Measurements from ENCODE around the gene ZNF436. TPM values are rescaled to one million over a fixed set of nuclear protein-coding genes. Genes with fewer than 3 reads are reported as not detected.
"Not testable (repeated sequence)": the region's sequence is repeated elsewhere in the genome, so short reads cannot be mapped to it uniquely, and the experiment has no call there.

The ZNF436 gene
- polyA plus RNA-seq, 1 donor (not counting 4 experiments of a cell fraction or from before 2014, with no cell fraction given): 12.6 TPM

DNA sequence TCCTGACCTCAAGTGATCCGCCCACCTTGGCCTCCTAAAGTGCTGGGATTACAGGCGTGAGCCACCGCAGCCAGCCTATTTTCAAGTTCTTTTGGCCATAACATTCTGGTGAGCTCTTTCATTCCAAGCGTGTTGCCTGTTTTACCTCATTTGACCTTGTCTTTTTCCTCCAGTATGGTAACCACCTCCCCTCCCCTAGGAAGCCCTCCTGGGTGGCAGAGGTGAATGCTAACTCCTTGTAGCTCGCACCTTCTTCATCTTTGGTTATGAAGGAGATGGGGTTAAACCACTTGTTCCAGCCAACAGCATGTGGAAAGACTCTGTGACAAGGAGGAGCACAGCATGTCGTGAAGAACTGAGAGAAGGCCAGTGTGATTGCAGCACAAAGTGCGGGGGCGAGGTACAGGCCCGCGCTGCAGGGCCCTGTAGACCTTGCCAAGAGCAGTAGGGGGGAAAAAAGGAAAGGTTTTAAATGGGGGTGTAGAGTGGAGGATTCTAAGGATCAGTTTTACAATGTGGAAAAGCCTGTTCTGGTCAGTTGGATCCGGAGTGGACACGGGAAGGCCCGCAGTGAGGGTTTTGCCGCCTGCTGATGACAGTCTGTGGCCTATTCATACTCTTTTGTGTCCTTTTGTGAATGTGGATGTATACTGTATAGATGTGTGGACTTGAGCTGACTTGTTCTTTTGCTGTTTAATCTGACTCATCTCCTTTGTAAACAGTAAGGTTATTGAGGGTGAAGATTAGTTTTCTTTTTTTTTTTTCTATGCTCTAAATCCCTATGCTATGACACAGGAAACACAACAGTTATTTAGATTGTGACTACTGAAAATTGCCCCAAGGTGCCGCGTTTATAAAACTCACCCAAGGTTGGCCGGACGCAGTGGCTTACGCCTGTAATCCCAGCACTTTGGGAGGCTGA lies 7.5 kb upstream of the ZNF436 start:
- Histone ChIP-seq H3K4me2 (ENCODE audit: control insufficient read depth, extremely low read depth, insufficient read depth, low read depth, low read length) (peak overlapping the region; percentile 78), H3K27ac (ENCODE audit: control insufficient read depth, insufficient read depth, low read length) (peak overlapping the region; percentile 84), H3K36me3 (ENCODE audit: control insufficient read depth in 2 of 2, extremely low read depth in 1 of 2, insufficient read depth in 2 of 2, low read length in 2 of 2) (peaks cover 0 to under 1% of the 10 kb centered on the region in 2 experiments), H3K27me3 (ENCODE audit: control insufficient read depth, extremely low read depth, insufficient read depth, low read length) (no peaks in the 10 kb centered on the region), H3K4me1 (ENCODE audit: control insufficient read depth, extremely low read depth, insufficient read depth, low read length) (peaks cover 8% of the 10 kb centered on the region), H3K4me3 (ENCODE audit: control insufficient read depth in 2 of 3, extremely low read depth in 1 of 3, insufficient read depth in 2 of 3, low read depth in 1 of 3, low read length in 3 of 3) (peak overlapping the region in 1 of 3 experiments; percentile 52), H4K20me1 (ENCODE audit: control insufficient read depth, extremely low read depth, insufficient read depth, low read length) (no peaks in the 10 kb centered on the region), H3K9me3 (ENCODE audit: control insufficient read depth, low read depth, low read length) (no peaks in the 10 kb centered on the region), H2AFZ (ENCODE audit: control insufficient read depth, low read length) (peak overlapping the region; percentile 45), H3K79me2 (ENCODE audit: control insufficient read depth, insufficient read depth, low read length) (no peaks in the 10 kb centered on the region), H3K9ac (ENCODE audit: control insufficient read depth, extremely low read depth, insufficient read depth, low read length) (peak overlapping the region; percentile 66), H3K9me1 (ENCODE audit: control insufficient read depth, extremely low read depth, insufficient read depth, low read length) (no peaks in the 10 kb centered on the region)
- TF ChIP-seq EZH2 (IDR thresholded peaks at IDR 0.05; ENCODE audit: low read length) (no peak), CTCF (optimal IDR thresholded peaks at IDR 0.05 in 1 of 3, IDR thresholded peaks at IDR 0.05 in 1 of 3, conservative IDR thresholded peaks at IDR 0.05 in 1 of 3; ENCODE audit: extremely low read depth in 1 of 3, insufficient read depth in 2 of 3, low read length in 3 of 3) (no peak)
- dilution Hi-C loops (cut with MboI; ENCODE audit: extremely low pct_ligation_motif_present, low sequenced_read_pairs): no loop called here
- FAIRE-seq (peak; percentile 86), DNase-seq (ENCODE audit: low read depth, low spot score) (peak; percentile 78)

DNA sequence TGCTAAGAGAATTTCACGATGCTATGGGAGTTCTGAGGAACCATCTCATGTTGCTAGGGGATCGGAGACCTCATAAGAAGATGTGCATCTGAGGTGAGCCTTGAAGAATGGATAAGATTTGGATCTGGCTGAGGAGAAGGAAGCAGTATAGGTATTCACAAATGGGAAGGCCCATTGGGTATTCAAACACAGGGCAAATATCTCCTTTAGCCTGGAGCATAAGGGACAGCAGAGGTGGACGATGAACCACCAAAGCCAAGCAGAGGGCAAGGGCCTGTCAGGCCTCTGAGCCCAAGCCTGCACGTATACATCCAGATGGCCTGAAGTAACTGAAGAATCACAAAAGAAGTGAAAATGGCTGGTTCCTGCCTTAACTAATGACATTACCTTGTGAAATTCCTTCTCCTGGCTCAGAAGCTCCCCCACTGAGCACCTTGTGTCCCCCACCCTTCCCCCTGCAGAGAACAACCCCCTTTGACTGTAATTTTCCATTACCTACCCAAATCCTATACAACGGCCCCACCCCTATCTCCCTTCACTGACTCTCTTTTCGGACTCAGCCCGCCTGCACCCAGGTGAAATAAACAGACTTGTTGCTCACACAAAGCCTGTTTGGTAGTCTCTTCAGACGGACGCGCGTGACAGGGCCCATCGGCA lies 4.6 kb upstream of the ZNF436 start:
- H3K79me2 ChIP-seq (ENCODE audit: control insufficient read depth, insufficient read depth, low read length); H3K4me3 ChIP-seq (ENCODE audit: control insufficient read depth in 2 of 3, extremely low read depth in 1 of 3, insufficient read depth in 2 of 3, low read depth in 1 of 3, low read length in 3 of 3); H3K4me2 ChIP-seq (ENCODE audit: control insufficient read depth, extremely low read depth, insufficient read depth, low read depth, low read length); FAIRE-seq; H3K36me3 ChIP-seq (ENCODE audit: control insufficient read depth in 2 of 2, extremely low read depth in 1 of 2, insufficient read depth in 2 of 2, low read length in 2 of 2); H3K9me3 ChIP-seq (ENCODE audit: control insufficient read depth, low read depth, low read length); dilution Hi-C loops (cut with MboI; ENCODE audit: extremely low pct_ligation_motif_present, low sequenced_read_pairs); H4K20me1 ChIP-seq (ENCODE audit: control insufficient read depth, extremely low read depth, insufficient read depth, low read length); H3K27ac ChIP-seq (ENCODE audit: control insufficient read depth, insufficient read depth, low read length); H3K9me1 ChIP-seq (ENCODE audit: control insufficient read depth, extremely low read depth, insufficient read depth, low read length); H3K9ac ChIP-seq (ENCODE audit: control insufficient read depth, extremely low read depth, insufficient read depth, low read length); H3K27me3 ChIP-seq (ENCODE audit: control insufficient read depth, extremely low read depth, insufficient read depth, low read length); H2AFZ ChIP-seq (ENCODE audit: control insufficient read depth, low read length); DNase-seq (ENCODE audit: low read depth, low spot score): not testable (repeated sequence)
- peaks cover 25% of the 10 kb centered on the region for H3K4me1 ChIP-seq (ENCODE audit: control insufficient read depth, extremely low read depth, insufficient read depth, low read length)
